ENCODE data around the gene EPHB6.

DNA sequence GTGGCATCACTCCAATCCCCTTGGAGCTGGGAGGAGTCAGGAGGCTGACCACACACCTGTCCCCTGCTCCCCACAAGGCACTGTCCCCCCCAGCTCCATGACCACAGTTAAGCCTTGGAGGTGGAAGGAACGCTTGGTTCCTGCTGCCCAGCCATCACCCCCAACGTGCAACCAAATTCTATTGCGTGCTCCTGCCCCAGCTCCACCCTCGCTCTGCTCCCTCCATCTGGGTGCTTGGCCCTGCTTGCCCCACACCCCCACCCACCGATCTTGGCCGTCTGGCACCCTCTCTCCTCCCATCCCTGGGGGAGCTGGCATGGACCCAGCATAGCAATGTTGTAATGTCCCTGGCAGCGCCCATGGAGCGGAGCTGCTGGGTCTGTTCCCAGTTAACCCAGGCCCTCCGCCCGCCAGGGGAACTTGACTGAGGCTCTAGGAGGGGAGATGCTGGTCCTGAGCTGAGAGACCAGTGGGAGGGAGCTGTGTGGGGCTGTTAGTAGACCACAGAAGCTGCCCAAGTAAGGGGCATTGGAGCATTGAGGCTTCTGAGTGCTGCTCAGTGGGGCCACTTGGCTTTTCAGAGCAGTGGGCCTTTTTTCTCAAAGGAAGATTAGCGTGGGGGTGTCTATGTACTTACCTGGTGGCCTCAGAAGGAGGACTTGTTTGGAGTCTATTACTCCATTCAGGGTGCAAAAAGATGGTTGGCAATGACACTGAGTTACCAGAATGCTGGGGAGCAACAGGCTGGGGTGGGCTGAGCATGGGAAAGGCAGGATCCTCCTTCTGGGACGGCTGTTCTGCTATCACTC lies 1.1 kb downstream of the EPHB6 start:
- TF ChIP-seq EZH2 (IDR thresholded peaks at IDR 0.05; ENCODE audit: borderline replicate concordance, insufficient read depth, low read length, poor library complexity, severe bottlenecking) (no peak), TAF1 (IDR thresholded peaks at IDR 0.05; ENCODE audit: low read depth) (no peak), RAD21 (conservative IDR thresholded peaks at IDR 0.05) (no peak), POLR2AphosphoS5 (IDR thresholded peaks at IDR 0.05) (no peak)
- TF ChIP-seq, protein P1, sequence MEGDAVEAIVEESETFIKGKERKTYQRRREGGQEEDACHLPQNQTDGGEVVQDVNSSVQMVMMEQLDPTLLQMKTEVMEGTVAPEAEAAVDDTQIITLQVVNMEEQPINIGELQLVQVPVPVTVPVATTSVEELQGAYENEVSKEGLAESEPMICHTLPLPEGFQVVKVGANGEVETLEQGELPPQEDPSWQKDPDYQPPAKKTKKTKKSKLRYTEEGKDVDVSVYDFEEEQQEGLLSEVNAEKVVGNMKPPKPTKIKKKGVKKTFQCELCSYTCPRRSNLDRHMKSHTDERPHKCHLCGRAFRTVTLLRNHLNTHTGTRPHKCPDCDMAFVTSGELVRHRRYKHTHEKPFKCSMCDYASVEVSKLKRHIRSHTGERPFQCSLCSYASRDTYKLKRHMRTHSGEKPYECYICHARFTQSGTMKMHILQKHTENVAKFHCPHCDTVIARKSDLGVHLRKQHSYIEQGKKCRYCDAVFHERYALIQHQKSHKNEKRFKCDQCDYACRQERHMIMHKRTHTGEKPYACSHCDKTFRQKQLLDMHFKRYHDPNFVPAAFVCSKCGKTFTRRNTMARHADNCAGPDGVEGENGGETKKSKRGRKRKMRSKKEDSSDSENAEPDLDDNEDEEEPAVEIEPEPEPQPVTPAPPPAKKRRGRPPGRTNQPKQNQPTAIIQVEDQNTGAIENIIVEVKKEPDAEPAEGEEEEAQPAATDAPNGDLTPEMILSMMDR (IDR thresholded peaks at IDR 0.05; ENCODE audit: poor library complexity, severe bottlenecking) = no peak

Data from neural cell (in vitro differentiated cells).